Measurements from ENCODE around the gene BRPF3.

DNA sequence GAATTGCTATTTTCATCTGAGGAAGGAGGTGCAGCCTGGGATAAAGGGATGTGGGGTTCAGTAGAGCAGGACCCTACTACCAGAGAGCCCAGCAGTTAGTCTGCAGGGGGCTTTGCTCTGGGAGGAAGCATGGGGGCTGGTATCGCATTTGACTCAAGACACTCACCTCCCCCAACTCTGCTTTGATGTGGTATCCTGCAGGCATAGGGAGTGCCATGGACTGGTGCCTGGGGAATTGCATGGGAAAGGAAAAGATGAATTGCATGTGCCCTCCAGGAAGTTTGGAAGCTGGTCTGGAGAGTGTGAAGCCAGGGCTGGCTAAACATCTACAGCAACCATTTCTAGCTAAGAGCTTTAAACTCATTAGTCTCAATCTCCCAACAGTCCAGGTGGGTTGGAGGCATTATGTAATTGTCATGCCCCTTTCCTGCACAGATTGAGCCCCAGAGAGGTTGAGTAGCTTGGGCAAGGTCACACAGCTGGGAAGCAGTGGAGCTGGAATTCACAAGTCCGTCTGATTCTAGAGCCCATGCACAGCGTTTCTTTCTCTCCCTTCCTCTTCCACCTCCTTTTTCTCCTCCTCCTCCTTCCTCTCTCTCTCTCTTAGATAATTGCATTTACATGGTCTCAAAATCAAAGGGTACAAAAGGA, 47.1 kb downstream of the BRPF3 start:
- TF ChIP-seq POLR2A (IDR thresholded peaks at IDR 0.05; ENCODE audit: low read length) = no peak
- TF ChIP-seq GATA1 (IDR thresholded peaks at IDR 0.05; ENCODE audit: low read depth, low read length) = no peak
